Fibroblast of villous mesenchyme (primary cell): ENCODE measurements around the gene INSR. TPM values are rescaled to one million over a fixed set of nuclear protein-coding genes. Genes with fewer than 3 reads are reported as not detected.
"Not testable (repeated sequence)": the region's sequence is repeated elsewhere in the genome, so short reads cannot be mapped to it uniquely, and the experiment has no call there.

Experiments used
- DNase-seq: peaks from one replicate; pipeline ENCODE4 v3.0.0-alpha.2; 2010; ENCODE audit warnings: low read depth
- H3K4me3 ChIP-seq: 2 replicates; pipeline ENCODE4 v1.5.1; 2011; ENCODE audit warnings: low read depth, mild to moderate bottlenecking, low read length
- CTCF ChIP-seq: IDR thresholded peaks from 2 replicates; pipeline ENCODE4 v1.5.1; 2012; ENCODE audit warnings: low read depth, mild to moderate bottlenecking, low read length; ENCODE audit not compliant: insufficient read depth
- total RNA-seq: library from RNA; depleted of rRNA; stranded (reverse); fragments of >200 nt; gene quantifications from 2 replicates; pipeline ENCODE4 v1.2.3, GENCODE V29; 2012

INSR gene
- total RNA-seq, 1 donor: 3.0 TPM

GRCh38 chr19:7068599-7068998 is 225.6 kb downstream of the INSR start:
- H3K4me3 ChIP-seq: peak overlapping the region; percentile 32
- TF ChIP-seq CTCF: no peak
- no peak for DNase-seq

GRCh38 chr19:7067716-7068115 is 226.5 kb downstream of the INSR start:
- no peak overlapping the region for H3K4me3 ChIP-seq
- DNase-seq: no peak
- TF ChIP-seq CTCF: no peak

DNA sequence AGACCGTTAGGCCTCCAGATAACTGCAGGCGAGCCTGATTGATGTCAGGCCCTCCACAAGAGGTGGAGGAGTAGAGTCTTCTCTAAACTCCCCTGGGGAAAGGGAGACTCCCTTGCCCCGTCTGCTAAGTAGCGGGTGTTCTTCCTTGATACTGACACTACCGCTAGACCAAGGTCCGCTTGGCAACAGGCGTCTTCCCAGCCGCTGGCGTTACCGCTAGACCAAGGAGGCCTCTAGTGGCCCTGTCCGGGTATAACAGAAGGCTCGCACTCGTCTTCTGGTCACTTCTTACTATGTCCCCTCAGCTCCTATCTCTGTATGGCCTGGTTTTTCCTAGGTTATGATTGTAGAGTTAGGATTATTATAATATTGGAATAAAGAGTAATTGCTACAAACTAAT is 227.1 kb downstream of the INSR start:
- DNase-seq: peak; percentile 15
- TF ChIP-seq CTCF: peak; percentile 30
- not testable (repeated sequence) for H3K4me3 ChIP-seq

GRCh38 chr19:7063764-7064418 is 230.3 kb downstream of the INSR start:
- no peak for TF ChIP-seq CTCF
- DNase-seq: no peak

GRCh38 chr19:7063339-7063738 is 230.9 kb downstream of the INSR start:
- no peak for DNase-seq
- H3K4me3 ChIP-seq: no peak overlapping the region
- no peak for TF ChIP-seq CTCF

More at GRCh38 chr19:7063764-7064418, 230.3 kb downstream of the INSR start:
- no peak overlapping the region for H3K4me3 ChIP-seq

Other genes with a start within 250 kb of the INSR start
- gene MBD3L2, start 245.1 kb downstream of the INSR start, total RNA-seq: not detected in 2 replicates
- not detected in 2 replicates for gene MBD3L3, start 235.7 kb downstream of the INSR start, total RNA-seq
- gene ZNF557, start 224.7 kb downstream of the INSR start, total RNA-seq: 15.1 and 15.5 TPM in 2 replicates
- 30.9 and 35.0 TPM in 2 replicates for gene ARHGEF18, start 54.5 kb upstream of the INSR start, total RNA-seq
- gene PEX11G, start 194.6 kb upstream of the INSR start, total RNA-seq: 2.3 and 2.6 TPM in 2 replicates
- 13.8 and 20.9 TPM in 2 replicates for gene ZNF358, start 221.7 kb upstream of the INSR start, total RNA-seq
- gene MCOLN1, start 228.2 kb upstream of the INSR start, total RNA-seq: 5.5 and 8.6 TPM in 2 replicates
- gene PNPLA6, start 241.3 kb upstream of the INSR start, total RNA-seq: 101 and 106 TPM in 2 replicates